ENCODE results near the gene DIAPH3.

DIAPH3 gene

DNA sequence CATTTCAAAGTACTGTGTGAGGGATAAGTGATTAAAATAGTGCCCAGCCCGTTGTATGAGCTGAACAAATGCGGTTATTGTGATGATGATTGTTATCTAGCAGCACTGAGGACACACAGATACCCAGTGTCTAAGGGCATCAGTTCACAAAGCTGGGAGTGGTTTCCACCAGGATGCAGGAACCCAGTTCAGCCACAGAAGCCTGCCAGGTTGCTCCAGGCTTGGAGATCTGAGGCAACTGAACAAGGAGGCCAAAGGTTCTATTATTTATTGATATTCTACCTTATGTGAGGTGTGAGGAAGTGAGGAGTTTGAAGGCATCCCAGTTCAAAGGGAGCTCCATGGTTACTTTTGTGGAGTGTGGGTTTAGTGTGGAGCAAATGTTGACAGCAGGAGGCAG is 13.2 kb downstream of the DIAPH3 start:
- DNase-seq = no peak

DNA sequence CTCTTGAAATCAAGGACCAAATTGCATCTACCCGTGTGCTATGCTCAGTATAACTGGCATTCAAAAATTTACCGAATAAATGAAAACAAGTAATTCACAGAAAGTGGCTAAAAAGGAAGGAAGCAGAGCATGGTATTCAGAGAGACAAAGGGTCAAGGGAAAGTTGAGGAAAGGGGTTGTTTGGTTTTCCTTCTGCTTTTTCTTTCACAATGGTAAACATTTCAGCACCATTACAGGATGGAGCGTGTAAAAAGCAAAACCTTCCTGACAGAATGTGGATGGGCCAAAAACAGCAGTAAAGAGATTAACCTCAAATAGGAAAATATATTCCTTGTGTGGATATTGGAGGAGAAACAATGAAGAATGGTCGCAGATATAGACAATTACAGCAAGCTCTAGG is 14.8 kb downstream of the DIAPH3 start:
- no peak for DNase-seq

DNA sequence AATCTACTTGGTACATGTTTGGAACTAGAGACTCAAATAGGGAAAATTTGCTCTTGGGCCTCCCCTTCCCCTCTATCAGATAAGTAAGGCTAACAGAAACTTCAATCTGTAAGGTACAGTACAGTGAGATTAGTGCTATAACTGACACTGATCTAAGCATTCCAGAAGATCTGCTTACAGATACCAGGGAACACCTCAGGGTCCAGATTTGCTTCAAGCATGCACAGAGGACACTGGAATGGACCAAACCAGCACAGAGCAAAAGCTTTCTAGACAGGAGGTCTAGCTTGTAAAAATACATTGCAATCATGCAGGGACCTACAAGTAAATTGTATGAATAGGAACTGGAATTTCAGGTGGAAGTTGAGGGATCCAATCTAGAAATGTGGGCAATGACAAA is 16.4 kb downstream of the DIAPH3 start:
- no peak for DNase-seq

DNA sequence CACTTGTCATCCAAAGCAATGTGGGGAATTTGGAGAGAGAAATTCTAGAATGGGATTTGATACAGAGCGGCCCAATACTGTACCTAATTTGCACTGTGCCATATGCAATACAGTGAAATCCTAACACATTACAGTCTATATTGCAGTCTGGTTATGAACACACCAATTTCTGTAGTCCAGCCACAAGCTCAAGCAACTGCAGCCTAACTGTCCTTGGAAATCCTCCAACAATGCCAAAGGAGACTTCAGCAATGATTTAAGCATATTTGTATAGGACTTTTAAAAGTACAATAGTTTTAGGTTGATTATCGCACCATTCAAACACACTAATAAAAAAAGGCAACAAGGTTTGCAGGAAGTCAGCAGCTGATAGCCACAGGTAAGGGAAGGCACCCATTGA is 17.3 kb downstream of the DIAPH3 start:
- DNase-seq = no peak

DNA sequence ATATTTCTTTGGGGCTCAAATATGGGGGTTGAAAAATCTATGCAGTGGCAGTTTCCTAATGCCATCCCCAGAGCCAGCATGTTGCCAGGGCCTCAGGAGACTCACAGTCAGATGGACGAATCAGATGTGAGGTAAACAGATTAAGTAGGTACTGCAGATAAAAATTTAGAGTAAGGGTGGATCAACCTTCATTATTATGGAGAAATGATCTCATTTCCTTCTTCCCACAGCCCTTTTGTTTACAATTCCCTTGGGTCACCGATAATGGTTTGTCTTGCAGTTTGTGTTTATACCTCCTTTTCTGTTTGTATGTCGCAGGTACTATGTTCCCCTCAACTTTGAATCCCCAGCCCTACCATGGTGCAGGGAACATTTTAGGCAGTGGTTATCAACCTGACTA is 20.0 kb downstream of the DIAPH3 start:
- DNase-seq = no peak

DNA sequence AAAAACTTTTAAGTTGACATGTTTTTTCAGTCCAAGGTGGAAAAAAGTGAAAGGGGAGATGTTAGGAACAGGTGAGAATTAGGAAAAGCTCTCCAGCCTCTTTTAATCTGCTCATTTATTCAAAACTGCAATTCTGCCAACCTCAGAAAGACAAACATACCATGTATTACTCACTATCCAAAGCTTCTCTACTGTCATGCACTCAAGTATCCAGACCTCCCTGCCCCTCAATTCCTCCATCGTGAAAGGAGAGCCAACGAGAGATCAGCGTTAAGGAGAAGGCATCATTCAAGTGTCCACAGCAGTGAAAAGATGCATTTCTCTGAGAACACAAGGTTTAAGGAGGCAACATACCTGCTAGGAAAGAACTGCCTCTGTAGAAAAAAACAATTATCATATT is 24.5 kb downstream of the DIAPH3 start:
- no peak for DNase-seq

DNA sequence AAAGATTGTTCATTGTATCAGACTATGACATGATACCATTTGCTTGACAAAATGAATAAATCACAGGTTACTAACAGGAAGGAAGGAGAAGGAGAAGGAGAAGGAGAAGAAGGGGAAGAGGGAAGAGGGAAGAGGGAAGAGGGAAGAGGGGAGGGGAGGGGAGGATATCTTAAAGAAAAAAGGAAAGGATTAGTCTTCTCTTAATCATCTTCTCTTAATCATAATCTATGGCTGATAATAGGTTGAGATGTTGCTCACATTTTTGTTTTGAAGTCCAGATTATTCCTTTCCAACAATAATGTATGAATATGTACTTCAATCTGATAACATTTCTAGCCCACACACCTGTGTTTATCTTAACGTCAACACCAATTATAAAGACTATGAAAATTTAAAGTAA is 25.1 kb downstream of the DIAPH3 start:
- DNase-seq = no peak

DNA sequence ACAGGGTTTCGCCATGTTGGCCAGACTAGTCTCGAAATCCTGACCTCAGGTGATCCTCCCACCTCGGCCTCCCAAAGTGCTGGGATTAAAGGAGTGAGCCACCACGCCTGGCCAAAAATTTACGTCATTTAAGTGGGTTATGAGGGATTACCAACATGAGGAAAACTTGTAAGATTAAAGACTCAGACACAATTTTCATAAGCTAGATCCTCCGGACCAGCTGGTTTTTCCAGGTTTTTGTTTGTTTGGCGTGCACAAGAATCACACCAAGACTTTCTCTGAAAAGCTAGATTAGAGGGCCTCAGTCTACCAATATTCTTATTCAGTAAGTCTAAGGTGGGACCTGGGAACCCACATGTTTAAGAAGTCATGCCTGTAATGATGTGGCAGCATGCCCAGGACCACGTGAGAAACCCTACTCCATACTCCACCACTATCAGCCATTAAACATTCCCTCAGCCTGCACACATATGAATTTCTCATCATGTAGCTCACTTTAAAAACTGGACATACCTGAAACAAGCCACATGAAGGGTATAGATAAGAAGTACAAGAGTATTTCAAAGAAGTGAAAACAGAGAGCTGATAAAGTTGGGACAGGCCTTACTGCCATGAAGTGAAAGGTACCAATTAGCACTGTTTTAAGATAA is 25.7 kb downstream of the DIAPH3 start:
- DNase-seq = no peak

DNA sequence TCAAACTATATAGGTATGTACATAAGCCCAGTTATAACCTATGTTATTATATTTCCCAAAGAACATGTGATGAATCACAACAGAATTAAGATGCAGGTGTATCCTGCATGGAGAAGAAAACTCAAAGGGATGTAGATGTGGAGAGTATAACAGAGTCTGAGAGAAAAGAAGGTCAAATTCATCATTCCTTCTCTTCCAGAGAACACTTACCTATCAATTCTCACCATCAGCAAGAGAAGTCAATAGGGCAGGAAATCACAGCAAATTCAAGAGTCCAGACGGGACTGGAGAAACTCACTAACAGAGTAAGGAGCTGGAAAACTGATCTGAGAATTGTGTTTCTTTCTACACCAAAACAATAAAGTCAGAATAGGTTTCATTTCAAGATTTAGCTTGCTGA is 28.4 kb downstream of the DIAPH3 start:
- no peak for DNase-seq

DNA sequence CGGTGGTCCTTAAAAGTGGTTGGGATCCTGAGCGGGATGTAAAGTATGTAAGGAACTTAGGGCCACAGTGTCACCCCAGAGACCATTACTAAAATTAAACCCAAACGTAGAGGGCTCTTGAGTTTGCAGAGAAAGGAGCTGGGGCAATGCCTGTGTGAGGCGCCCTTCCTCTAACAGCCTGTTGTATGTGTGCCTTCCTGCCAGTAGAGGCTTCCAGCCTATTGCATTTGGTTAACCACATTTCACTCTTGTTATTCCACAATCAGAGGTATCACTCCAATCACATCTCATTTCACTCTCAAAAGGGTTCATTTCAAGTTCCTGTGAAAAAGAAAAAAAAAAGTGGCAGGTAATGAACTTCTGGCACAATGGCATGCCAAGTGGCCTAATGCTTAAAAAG is 29.4 kb downstream of the DIAPH3 start:
- DNase-seq = no peak

DNA sequence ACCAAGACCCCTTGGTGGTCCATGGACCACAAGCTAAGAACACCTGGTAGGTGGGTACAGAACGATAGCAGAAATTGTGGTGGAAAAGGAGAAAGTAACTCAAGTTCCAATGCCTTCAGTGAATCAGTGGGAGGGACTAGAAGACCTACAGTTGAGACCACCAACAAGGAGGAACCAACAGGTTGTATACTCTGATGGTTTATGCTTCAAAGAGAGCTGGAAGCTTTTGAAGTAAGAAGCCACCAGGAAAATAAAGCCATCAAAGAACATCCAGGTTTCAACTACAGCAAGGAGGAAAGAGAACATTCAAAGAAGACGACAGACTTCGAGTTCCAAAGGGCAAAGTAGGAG is 42.4 kb downstream of the DIAPH3 start:
- no peak for DNase-seq

DNA sequence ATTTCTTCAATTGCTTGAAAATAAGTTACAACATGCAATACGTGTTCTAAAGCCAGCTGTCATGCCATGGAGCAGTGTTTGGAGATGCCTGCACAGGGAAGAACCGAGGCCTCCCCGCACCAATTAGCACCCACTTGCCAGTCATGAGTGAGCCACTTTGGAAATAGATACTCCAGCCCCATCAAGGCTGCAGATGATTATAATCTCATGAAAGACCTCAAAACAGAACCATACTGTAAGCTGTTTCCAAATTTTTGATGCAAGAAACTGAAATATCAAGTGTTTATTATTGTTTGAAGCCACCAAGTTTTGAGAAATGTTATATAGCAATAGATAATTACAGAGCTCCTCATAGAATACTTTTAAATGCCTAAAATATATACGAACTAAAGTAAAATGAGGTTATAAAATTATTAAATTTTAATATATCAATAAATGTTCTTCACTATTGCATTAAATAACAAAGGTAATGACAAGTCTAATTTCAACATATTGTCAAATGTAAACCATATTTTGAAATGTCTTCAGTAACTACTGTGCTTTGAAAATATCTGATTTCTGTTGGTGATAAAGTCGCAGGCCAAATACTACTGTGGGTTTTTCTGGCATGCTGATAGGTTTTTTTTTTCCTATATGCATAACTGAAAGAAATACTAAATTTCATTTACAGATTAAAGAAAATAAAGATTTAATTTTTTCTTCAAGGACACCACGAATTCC is 43.0 kb downstream of the DIAPH3 start:
- no peak for DNase-seq

DNA sequence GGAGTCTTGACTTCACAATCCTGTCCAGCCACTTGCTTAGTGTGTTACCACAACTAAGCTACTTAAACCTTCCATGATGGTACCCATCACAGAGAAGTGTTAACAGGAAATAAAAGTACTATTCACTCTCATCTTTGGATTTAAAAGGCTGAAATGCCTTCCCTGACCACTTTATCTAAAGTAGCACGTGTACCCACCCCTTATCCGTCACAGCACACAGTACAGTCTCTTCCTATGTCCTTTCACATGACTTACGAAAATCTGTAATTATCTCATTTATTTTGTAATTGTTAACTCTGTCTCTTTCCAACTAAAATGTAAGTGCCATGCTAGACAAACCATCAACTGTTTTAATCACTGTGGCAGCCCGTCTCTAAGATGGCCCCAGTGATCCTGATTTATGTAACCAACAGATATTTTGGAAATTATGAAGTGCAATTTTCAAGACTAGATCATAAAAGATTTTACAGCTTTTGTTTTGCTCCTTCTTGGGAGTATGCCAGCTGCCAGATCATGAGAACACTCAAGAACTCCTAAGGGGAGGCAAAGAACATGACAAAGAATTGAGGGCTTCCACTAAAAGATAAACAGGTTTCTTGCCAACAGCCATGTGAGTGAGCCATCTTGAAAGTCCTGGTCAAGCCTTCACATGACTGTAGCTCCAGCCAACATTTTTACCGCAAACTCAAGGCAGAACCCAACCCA is 44.9 kb downstream of the DIAPH3 start:
- DNase-seq = no peak

DNA sequence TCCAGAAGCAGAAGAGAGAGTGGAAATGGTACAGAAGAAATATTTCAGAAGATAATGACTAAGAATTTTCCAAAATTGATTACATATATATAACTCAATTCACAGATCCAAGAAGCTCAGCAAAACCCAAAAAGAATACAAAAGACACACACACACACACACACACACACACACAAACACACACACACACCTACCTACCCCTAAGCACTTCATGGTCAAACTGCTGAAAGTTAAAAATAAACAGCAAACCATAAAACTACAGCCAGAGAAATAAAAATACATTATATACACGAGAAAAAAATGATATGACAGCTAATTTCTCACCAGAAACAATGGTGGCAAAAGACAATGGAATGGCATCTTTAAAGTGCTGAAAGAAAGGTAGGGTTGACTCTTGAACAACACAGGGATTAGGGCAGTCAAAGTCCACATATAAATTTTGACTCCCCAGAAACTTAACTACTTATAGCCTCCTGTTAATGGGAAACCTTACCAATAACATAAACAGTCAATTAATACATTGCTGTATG is 49.2 kb downstream of the DIAPH3 start:
- no peak for DNase-seq

DNA sequence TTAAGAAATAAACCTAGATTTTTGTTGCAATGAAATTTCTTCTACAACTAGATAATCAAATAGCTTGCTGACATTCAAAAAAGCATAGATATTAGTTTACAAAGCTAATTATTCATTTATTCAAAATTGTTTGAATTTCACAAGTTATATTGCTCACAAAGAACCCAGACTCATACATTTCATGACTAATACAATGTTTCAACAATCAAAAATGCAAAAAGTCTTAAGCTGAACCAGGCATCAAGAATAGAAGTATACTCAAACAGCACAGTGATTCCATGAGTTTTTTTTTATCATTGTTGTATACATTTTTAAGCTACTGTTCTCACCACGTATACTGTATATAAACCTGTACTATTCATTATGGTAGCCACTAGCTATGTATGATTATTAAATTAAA is 51.0 kb downstream of the DIAPH3 start:
- no peak for DNase-seq

DNA sequence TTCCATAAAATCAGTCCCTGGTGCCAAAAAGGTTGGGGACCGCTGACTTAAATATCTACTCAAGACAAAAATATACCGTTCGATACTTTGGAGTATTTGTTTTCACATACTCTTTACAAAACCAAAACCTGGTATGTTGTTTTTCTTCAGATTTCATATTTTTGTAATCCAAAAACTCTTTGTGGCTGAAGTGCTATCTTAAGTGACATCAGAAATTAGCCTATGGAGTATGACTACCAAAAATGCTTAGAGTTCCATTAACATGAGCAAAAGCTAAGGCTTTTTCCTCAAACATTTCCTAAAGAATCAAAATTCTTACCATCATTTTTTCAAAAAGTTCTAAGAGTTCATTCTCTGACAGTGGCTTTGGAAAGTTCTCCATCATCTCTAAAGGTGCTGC is 52.0 kb downstream of the DIAPH3 start:
- DNase-seq = no peak

DNA sequence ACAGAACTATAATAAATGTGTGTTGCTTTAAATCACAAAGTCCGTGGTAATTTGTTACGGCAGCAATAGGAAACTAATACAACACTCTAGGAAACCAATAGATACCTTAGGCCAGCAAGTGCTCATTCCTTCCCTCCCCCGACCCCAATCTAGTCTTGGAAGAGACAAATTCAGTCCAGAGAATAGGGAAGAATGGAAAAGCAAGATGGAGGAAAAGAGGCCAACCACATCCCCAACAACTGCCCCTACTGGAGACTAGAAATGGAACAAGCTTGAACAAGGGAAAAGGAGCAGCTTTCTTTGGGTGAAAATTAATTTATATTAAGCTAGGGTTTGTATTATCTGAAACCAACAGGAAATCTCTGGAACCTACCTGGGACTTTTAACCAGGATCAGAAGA is 54.4 kb downstream of the DIAPH3 start:
- no peak for DNase-seq

DNA sequence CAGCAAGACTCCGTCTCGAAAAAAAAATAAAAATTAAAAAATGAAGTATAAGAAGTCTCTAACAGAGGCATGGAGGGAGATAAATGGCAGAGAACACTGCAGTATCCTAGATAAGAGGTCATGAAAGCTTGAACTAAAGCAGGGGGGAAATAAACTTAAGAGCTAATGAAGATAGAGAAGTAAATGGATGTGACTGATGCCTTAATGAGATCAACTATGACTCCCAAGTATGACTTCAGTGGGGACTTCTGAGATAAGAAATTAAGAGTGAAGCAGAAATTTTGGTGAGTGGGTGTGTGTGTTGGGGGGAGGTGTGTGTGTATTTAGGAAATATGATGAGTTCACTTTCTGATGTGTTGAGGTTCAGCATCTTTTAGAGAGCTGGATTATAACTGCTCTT is 55.1 kb downstream of the DIAPH3 start:
- no peak for DNase-seq

DNA sequence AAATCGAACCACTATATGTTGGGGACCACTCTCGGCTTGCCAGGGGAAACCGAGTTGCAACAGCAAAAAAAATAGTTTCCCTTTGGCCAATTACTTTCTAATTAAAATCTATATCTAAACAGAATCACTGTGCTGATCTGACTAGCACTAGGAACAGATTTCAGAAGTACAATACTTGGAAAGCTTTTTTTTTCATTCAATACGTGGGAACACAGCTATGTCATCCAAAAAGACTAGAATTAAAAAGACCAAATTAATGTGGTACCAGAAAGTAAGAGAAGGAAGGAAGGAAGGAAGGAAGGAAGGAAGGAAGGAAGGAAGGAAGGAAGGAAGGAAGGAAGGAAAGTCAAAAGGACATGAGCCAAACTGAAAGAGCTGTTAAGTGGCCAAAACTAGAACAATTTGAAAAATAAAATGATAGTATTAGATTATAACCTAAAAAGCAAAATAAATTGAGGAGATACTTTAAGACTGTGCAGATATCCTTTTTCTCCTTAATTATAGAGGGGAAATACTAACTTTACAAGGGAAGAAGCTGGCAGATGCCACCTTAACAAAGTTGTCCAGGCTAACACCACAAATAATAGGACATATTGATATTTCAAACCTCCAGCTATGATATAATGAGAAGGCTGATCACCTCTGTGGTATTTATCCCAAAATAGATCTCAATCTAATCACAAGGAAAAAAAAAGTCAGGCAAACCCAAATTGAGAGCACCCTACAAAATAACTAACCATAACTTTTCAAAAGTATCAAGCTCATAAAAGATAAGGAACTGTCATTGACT is 63.9 kb downstream of the DIAPH3 start:
- no peak for DNase-seq

DNA sequence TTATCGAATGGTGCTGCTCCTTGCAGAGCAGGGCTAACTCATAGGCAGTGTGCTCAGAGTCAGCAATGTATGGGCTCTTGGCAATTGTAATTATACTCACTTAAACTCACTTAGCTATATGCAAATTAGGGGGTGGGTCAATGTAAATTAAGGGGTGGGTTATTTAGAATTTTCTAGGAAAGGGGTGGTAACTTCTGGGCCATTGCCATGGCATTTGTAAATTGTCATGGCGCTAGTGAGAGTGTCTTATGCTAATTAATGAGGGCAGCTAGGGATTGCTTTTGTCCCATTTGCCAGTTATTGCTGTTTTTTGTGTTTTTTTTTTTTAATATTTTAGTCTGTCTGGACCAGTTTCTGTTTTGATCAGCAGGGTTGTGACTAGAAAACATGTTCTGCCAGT is 68.4 kb downstream of the DIAPH3 start:
- DNase-seq = no peak

DNA sequence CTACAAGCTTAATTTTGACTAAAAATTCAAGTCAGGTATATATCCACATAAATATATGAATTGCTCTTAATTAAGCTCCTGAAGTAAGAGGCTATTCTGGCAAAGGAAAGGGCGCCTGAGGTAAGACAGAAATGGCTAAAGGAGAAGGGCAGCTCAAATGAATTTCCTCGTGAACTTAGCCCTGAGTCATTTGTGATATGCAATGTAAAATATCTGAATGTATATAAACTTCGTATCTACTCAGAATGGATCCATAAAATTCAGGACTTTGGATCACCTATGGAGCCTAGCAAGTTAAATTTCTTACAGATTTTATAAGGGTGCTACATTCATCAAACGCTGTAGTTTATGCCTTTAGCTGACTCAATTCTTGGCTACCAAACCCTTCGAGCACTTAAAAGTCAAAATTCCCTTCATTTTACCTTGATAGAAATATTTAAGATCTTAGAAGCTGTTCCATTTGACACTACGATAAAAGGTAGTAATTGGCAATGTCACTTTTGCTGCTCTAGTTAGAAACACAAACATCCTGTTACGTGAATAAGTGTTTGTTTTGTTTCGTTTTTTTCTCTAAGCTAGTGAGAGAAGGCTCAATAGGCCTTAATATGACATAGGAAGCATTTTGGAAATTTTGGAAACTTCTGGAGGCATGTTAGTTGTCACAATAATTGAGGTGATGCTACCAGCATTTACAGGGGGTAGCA is 69.2 kb downstream of the DIAPH3 start:
- no peak for DNase-seq

DNA sequence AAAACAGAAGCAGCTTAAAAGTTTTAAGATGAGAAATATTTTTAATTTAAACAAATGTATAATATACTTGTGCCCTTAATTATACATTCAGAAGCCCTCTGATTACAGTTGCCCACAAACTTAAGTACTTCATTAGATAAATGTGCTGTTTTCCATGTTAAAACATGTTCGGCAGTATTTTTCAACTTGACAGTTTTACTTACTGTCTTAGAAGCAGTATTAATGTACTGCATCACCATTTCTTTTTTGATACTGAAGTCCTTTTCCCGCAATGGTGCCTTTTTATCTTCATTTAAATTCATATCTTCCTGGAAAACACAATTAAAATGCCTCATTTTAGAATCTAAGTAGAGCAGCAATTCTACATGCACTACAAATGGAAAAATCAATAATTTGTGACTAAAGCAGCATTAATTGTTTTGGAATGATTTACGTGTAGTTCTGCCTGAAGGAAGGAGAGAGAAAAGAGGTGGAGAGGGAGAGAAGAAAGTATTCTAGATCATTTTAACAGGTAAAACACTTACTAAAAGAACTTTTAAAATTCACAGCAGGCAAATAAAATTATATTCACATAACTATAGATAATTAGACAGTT is 70.2 kb downstream of the DIAPH3 start:
- DNase-seq = no peak
